SKM-1 treated with dmso at 0.1 percent for 144 hours (cell line): ENCODE results near the gene PDS5B.

Experiments
- DNase-seq: peaks from one replicate; lab custom pipeline; 2025; ENCODE audit not compliant: unreplicated experiment; lab: John Stamatoyannopoulos, UW

Gene PDS5B

DNA sequence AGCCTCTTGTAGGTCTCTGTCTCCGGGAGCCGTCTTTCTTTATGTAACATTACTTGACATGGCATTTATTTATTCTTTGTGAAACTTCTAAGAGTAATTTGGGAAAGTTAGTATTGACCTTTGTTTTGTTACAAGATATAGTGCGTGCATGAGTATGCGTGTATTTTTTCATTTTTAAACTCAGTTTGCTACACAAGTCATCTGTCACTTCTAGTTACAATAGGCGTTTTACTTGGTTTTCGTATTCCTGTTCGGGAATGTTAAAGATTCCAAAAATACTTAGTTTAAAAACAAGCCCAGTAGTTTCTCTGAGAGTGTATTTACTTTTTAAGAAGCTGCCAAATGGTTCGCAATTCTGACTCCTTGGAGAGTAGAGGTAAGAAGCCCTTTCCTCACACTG, 3.2 kb downstream of the PDS5B start:
- DNase-seq, result no peak

GRCh38 chr13:32590266-32590665, 4.0 kb downstream of the PDS5B start:
- no peak for DNase-seq

GRCh38 chr13:32592082-32592481, 5.8 kb downstream of the PDS5B start:
- DNase-seq, result no peak

DNA sequence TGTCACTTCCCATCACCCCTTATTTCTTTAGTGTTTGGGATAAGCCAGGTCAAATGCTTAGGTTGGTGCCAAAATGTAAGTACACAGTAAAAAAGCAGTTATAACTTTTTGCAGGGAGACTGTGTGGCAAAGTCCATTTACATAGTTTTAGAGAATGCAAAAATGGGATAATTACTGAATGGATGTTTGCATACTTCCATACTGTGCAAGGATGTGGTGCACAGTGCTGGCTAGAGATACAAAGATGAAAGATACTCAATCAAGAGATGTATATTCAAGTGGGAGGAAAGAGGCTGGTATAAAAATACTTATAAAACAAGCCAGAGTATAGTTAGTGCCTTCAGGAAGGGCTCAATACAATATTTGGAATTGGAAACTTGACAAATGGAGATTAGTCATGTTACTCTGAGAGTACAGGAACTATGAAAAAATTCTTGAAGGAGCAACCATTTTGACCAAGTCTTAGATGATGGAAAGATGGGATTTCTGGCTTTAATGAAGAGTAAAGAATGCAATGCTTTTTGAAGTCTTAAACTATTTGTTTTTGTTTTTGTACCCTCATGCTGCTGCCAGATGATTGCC, 8.0 kb downstream of the PDS5B start:
- no peak for DNase-seq

GRCh38 chr13:32595306-32595705, 9.1 kb downstream of the PDS5B start:
- no peak for DNase-seq

- peak; percentile 12 for DNase-seq
Measured at GRCh38 chr13:32600890-32601289, 14.6 kb downstream of the PDS5B start.

- DNase-seq, result no peak
Measured at GRCh38 chr13:32609428-32609827, 23.2 kb downstream of the PDS5B start.

DNA sequence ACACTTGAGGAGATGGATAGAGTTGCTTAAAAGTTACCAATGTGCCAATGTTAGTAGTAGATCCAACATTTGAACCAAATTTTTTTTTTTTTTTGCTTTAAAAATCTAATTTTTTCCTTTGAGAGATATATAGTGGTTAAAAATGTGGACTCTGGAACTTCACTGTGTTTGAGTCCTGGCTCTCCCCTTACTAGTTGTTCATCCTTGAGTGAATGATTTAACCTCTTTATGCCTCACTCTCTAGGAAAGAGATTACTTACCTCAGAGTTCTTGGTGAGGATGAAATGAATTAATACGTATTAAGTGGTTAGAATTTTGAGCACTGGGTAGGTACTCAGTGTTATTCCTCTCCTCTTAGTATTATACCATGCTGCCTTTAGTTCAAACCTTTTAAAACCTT, 24.3 kb downstream of the PDS5B start:
- no peak for DNase-seq

- DNase-seq, result no peak
Measured at GRCh38 chr13:32610977-32611376, 24.7 kb downstream of the PDS5B start.

- no peak for DNase-seq
Measured at GRCh38 chr13:32616883-32617511, 30.7 kb downstream of the PDS5B start.

- no peak for DNase-seq
Measured at GRCh38 chr13:32622827-32623226, 36.6 kb downstream of the PDS5B start.

GRCh38 chr13:32624441-32624840, 38.2 kb downstream of the PDS5B start:
- DNase-seq, result no peak

DNA sequence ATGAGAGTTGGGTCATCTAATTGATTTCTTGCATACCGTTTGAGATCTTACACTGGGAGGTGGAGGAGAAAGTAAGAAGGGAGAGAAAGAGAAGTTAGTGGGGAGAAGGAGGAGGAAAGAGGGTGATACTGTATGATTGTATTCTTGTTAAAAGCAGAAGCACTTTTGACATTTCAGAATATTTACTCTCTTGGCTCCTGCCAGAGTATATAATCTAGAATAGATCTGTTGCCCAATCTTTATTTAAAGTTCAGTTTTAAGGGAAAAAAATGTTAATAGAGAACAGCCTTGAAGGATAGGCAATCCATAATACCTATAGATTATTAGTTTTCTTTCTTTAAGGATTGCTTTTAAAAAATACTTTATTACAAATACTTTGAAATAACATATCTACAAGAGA, 41.5 kb downstream of the PDS5B start:
- DNase-seq, result no peak

DNA sequence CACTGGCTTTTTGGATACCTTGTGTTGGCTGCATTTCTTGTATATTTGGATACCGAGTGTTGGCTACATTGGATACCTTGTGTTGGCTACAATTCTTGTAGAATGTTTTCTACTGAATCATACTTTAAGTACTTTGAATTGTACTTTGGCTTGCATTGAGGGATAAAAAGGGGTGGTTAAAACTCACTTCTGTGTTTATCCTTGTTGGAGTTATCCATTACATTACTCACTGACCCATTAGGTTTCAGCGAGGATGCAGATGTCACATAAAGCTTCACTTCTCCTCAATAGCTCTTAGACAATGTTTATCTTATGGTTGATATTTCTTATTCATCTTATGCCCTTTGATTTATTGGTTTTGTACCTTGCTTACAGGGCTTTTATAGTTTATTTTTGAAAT, 43.1 kb downstream of the PDS5B start:
- DNase-seq, result no peak

DNA sequence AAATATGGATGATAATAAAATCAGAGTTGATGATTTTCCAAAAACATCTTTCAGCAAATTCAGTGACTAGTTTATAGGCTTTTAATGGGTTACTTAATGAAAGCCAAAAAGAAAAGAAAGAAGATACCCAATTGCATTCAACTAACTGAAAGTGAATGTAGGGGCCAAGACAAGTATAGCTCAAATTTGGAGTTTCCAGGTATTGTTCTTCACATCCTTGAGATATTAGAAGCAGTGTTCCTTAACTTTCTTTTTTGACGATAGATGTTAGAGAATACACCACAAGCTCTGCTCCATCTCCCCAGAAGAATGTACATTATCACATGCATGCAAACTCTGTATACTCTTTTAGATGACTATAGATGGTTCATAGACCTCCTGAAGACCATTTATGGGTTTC, 43.6 kb downstream of the PDS5B start:
- DNase-seq, result no peak

DNA sequence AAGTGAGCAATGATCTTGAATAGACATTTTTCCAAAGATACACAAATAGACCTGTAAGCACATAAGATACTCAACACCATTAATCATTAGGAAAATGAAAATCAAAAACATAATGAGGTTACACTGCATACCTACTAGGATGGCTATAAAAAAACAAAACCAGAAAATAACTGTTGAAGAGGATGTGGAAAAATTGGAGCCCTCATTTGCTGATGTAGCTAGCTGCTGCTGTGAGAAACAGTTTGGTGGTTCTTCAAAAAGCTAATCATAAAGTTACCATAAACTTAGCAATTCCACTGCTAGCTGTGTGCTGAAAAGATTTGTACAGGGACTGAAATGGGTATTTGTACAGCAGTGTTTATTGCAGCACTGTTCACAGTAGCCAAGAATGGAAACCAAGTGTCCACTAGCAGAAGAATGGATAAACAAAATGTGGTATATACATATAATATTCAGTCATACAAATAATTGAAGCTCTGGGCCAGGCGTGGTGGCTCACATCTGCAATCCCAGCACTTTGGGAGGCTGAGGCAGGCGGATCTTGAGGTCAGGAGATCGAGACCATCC, 46.2 kb downstream of the PDS5B start:
- no peak for DNase-seq

GRCh38 chr13:32636711-32637110, 50.5 kb downstream of the PDS5B start:
- no peak for DNase-seq

GRCh38 chr13:32638739-32639138, 52.5 kb downstream of the PDS5B start:
- DNase-seq, result no peak

DNA sequence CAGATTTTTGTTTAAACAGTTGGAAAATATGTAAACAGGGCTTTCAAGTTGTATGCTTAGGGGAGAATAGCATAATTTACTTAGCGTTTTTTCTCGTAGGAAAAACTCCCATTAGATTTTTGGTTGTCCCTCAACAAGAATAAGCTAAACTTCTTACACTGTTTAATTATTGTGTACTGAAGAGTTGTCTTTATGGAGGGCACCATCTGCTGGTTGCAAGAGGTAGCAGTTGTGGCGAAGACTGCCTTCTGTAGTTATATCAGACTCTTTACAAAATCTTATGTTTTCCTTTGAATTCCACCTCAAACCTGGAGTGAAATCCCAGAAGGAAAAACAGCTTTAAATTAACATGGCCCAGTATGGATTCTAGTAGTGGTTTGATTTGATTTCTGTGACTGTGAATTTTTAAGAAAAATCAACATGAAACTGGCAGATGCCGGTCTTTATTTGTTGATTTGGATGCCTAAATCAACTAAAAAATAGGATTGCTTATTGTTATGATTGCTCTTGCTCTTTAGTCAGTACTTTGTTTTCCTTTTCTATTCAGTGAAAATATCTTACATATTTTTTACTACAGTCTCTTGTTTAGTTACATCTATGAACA, 53.4 kb downstream of the PDS5B start:
- peak; percentile 55 for DNase-seq

DNA sequence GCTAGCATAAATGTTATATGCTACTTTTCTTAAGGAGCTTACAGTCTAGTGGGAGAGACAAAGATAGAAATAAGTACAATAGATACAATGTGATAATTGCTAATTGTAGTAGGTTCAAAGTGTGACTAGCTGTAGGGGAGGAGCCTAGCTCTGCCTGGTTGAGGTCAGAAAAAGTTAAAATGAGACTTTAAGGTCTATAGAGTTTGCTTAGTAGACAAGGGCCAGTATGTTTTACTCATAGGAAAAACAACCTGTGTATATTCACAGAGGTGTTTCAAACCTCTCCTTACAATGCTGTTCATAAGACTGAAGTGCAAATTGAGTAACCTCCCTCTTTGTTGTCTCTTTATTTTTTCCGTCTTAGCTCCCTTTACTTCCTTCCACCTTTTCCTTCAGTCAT, 56.1 kb downstream of the PDS5B start:
- no peak for DNase-seq

- DNase-seq, result no peak
Measured at GRCh38 chr13:32642858-32643257, 56.6 kb downstream of the PDS5B start.

DNA sequence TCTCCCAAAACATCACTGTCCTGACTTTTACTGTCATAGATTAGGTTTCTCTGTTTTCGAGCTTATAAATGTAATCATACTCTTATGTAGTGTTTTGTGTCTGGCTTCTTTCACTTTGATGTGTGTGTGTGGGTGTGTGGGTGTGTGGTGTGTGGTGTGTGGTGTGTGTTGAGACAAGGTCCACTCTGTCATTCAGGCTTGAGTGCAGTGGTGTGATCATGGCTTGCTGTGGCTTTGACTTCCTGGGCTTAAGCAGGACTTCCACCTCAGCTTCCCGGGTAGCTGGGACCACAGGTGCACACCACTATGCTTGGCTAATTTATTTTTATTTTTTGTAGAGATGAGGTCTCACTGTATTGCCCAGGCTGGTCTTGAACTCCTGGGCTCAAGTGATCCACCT, 59.6 kb downstream of the PDS5B start:
- no peak for DNase-seq
